Islet precursor cell (in vitro differentiated cells): ENCODE measurements around the gene TSGA10IP.

Source experiments
- DNase-seq: peaks from one replicate; pipeline ENCODE4 v3.0.0-alpha.2; 2018

The TSGA10IP gene

GRCh38 chr11:65977621-65978390 lies 32.5 kb downstream of the TSGA10IP start:
- no peak for DNase-seq

GRCh38 chr11:65978391-65979238 lies 33.3 kb downstream of the TSGA10IP start:
- no peak for DNase-seq

GRCh38 chr11:65979261-65979759 lies 34.0 kb downstream of the TSGA10IP start:
- DNase-seq: no peak

DNA sequence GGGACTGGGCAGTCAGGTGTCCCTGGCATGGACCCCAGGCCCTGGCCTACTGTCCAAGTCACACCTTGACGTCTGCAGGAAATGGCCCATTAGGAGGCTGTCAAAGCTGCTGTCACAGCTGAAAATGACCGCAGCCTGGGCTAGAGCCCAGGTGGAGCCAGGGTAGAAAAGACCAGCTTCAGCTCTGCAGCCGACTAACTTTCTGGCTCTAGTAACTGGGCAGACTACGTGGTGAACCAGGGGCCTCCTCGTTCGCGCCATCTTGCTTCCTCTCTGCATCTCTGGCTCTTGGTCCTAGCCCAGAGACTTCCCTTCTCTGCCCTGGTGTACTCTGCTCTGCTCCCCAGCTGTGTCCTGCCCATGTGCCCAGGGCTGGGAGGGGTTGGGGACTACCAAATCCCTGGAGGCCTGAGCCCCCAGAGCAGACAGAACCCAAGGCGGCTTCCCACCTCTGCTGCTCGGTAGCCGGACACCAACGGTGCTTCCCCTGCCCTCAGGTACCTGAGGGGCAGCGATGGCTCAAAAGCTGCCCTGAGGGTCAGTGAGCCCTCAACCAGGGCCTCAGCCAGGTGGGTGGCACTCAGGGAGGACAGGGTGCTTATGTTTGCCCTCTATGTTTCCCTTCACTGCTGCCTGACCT lies 35.9 kb downstream of the TSGA10IP start:
- DNase-seq: no peak

DNA sequence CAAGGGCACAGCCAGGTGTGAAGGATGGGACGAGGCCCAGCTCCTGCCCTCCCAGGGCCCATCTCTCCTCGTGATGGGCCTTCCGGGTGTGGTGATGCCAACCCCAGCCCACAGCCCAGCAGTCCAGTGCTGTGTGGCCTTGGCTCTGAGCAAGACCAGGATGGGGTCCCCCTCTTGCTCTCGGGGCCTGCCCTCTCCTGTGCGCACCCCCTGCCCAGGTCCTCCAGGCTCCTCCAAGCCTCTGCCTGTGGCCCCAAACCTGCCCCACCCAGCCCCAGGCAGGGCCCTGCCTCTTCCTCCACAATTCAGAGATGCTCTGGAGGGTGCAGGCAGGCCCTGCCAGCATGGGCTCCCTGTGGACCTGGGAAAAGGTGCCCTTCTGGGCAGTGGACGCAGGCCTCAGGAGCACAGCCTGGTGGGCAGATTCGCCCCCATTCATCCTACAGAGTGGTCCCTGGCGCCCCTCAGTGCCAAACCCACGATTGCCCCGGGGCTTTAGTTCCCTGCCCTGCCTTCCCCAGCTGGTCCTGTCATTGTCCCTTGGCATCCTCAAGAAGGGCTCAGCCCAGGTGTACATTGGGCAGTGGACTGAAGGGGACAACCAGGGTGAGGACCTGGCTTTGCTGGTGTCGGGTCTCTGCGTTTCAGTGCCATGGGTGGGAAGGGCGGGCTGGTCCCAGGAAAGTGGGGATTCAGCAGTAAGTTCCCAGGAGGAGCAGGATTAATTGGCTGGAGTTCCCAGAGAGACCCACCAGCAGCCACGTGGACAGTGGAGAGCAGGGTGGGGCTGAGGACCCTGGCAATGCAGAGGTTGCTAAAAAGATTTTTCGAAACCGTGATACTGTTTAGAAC lies 36.9 kb downstream of the TSGA10IP start:
- DNase-seq: no peak

DNA sequence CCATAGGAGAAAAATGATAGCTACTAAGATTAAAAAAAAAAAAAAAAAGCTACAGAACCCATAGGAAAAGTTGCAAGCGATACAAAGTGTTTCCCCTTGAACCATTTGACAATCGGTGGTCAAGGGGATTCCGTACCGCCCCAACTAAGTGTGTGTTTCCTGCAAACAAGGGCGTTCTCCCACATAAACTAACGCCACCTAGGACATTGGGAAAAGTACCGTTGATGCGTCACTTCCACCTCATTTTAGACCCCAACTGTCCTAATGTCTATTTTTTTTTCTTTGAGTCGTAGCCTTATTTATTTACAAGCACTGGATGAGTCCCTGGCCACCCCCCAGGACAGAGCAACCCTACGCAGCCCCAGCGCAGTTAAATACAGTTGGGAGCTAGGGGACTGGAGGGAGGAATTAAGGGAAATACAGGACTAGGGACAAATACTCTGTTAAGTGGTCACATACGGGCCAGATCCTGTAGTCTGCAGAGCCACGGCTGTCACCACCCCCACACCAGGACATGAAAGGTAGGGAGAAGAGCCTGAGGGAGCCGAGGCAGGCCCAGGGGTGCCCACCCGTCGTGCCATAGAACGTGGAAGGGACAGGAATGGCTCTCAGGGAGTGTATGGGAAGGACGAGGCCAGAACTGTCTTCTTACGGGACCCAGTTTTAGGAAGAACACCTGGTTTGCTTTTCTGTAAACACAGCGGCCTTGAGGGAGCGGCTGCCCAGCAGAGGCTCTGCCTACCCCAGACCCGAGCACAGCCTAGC lies 37.7 kb downstream of the TSGA10IP start:
- DNase-seq: no peak

DNA sequence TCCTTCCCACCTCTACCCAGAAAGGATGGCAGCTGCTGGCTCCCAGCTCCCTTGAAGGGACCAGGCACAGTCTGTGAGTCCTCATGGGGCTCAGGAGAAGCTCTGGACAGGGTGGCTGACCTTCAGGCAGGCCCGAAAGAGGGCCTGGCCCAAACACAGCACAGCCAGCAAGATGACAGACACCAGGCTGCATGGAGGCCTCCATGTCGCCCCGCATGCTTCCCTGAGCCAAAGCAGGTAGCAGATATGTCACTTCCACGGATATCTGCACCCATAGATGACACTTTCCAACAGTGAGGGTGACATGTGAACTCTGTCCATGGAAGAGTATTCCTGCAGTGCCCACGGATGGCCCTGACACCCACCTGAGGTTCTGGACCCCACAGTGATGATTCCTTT lies 38.3 kb downstream of the TSGA10IP start:
- no peak for DNase-seq

DNA sequence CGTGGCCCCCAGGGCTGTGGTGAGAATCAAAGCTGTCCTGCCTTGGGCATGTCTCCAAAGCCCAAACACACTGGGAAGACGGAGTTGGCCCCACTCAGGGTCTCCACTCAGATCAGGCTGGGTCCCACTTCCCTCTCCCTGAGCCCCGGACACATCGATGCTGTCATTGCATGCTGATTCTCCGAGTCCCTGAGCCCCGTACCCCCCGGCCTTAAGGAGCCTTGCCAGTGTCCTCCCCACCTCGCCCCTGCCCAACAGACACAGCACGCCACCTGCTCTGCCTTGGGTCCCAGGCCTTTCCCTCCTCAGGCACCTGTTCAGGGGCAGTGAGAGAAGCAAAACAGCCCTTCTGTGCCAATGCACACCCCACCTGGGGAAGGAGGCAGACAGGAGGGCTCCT lies 42.1 kb downstream of the TSGA10IP start:
- no peak for DNase-seq

DNA sequence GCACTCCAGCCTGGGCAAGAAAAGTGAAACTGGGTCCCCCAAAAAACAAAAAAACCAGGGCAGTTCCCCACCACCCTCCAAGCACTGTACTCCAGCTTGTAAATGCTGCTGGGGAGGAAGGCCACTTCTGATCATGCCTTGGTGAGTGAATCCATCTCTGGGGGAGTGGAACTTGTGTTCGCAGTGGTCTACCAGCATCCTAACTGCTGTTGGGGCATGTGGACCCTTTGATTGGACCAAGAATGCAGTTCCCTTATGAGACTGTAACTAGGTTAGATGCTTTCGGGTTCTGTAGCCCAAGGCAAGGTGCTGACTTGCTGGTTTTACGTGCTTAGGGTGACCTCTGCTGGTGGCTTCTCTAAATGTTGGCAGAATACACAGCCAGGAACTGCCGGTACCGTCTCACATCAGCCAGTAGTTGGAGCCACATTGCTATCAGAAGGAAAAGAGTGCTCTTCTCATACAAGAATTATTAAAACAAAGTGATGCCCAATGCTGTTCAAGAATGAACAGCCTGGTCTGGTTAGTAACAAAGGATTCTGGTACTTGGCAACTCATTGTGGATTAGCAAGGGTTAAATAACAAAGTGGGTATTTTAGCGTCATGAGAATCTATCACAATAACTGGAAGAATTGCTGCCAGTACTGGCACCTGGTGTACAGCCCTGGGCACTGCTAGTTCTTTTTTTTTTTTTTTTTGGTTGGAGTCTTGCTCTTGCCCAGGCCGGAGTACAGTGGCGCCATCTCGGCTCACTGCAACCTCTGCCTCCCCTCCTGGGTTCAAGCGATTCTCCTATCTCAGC lies 43.7 kb downstream of the TSGA10IP start:
- DNase-seq: peak; percentile 96

- no peak for DNase-seq
These were observed 46.8 kb downstream of the TSGA10IP start for GRCh38 chr11:65992056-65992455.

DNA sequence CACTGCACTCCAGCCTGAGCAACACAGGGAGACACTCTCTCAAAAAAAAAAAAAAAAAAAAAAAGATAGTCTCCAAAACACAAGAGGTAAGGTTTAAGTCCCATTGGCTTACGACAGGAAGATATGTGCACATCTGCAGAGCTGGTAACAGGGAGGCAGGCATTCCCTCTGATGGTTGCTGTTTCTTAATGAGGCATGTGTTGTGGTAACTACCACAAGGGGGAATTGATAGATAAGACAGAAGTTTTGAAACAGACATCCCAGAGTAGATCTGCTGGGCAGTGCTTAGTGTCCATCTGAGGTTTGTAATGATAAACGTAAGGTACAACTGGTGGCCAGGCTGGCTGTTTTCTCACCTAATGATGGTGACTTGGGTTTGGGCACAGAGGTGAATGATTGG lies 52.0 kb downstream of the TSGA10IP start:
- no peak for DNase-seq

DNA sequence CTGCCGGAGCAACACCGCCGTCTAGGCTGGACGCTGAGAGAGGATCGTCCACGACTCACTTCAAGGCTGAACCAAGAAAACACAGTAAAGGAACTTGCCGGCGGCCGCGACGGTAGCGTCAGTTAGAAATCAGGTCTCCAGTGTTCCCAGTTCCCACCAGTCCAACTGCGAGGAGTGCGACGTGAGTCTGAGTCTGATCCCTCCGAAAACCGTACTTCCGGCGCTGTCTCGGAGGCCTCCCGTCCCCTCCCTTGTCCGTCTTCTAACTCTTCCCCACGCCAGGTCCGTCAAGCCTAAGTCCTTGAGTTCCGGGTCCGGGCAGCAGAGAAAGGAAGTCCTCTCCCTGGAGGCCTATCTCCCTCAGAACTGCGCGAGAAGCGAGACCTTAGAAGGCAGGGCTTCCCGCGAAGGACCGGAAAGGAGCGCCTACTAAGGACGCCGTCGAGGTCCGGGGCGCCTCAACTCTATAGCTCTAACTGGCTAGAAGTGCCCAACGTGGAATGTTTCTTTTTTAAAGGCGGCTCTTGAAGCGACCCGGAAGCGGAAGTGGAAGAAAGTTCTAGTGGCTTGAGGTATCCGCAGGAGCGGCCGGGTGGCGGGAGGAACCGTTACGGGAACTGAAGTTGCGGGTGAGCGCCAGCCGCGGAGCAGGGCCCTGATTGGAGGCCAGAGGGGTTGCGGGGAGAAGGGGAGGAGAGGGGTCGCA lies 56.8 kb downstream of the TSGA10IP start, which contains the start of the genes BANF1 and EIF1AD:
Gene BANF1 (plus strand): TSS at position 562 of the 706 bp plus-strand sequence. CDS start 748 bp downstream, outside the sequence.
Gene EIF1AD (minus strand): TSS at position 216 of the 706 bp plus-strand sequence. CDS start 1,768 bp downstream, outside the sequence.
- peak; percentile 98 for DNase-seq

- no peak for DNase-seq
These were observed 57.5 kb downstream of the TSGA10IP start for GRCh38 chr11:66002648-66003225.

DNA sequence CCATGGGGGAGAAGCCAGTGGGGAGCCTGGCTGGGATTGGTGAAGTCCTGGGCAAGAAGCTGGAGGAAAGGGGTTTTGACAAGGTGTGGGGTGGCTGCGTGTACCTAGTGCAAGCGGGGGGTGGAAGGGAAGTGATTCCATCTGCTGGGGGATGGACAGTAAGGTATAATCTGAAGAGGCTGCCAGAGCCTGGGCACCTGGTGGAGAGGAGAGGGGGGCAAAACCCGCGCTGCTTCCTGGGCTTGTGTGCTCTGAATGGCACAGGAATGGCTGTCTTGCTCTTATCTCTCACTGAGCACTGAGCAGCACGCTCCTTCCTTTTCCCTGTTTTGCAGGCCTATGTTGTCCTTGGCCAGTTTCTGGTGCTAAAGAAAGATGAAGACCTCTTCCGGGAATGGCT lies 58.0 kb downstream of the TSGA10IP start:
- no peak for DNase-seq

DNA sequence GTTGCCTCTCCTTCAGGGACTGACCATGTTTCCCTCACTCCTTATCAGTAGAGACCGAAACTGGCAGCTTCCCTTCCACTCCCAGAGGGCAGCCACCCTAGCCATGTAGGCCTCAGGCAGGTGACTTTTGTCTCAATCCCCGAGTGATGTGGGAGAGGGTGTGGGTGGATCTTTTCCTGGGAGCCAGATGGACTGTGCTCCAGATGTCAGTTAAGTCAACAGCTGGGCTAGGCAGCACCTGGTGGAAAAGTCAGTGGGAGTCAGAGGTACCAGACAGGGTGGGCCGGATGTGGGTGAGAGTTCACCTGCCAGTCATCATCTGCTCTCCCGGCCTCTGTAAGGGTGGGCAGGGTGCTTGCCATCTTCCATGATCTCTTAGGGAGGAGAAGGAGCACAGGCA lies 58.9 kb downstream of the TSGA10IP start:
- no peak for DNase-seq

- no peak for DNase-seq
These were observed 61.0 kb downstream of the TSGA10IP start for GRCh38 chr11:66006134-66006890.

- peak; percentile 75 for DNase-seq
These were observed 61.6 kb downstream of the TSGA10IP start for GRCh38 chr11:66006891-66007176.

DNA sequence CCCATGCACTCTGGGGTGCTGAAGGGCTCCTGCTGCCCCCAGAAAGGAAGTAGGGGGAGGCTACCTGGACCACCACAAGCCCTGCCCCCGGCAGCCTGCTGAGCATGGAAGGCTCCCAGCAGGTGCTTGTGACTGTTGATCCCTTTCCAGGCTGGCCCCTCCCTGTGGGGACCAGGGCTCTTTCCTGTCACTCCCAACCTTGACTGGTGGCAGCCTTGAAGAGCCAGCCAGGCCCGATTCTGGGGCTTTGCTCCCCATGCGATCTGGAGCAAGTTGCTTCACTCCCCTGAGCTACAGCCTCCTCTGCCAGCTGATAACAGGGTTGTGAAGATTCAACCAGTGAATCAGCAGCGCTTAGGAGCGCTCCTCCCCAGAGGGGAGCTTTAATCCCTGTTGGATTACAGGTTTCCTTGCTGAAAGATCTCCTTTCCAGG lies 61.9 kb downstream of the TSGA10IP start:
- DNase-seq: no peak

DNA sequence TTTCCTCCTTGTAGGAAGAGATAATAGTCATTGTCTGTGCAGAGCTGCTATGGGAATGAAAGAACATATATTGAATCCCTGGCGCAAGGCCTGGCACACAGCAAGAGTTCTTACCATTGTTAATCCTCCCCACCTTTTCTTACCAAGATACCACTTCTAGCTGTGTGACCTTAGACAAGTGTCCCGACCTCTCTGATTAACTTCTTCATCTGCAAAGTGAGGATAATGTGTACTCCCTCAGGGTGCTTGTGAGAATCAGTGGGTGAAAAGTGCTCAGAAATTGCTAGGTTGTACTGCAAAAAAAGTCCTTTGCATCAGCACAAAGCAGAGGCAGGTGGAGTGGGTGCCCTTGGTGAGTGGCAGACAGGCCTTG lies 62.8 kb downstream of the TSGA10IP start:
- DNase-seq: no peak
